HL-60 (cell line): Measurements from ENCODE around the gene RERE.

Source experiments
- DNase-seq, 2 experiments: peaks; one replicate each; pipeline ENCODE4 v3.0.0-alpha.2; 2010 to 2020; ENCODE audit warnings: low read depth in 1 of 2, low spot score in 1 of 2
- H3K27ac ChIP-seq: fragments of 250-450 bp; sonication (Bioruptor Pico); replicated peaks from 2 replicates; pipeline ENCODE4 v1.5.1; 2020; ENCODE audit warnings: mild to moderate bottlenecking, moderate library complexity
- H3K27me3 ChIP-seq: fragments of 250-450 bp; sonication (Bioruptor Pico); 2 replicates; pipeline ENCODE4 v1.5.1; 2021; ENCODE audit warnings: mild to moderate bottlenecking, moderate library complexity; ENCODE audit not compliant: insufficient read depth, poor library complexity, severe bottlenecking
- H3K4me3 ChIP-seq: replicated peaks from 2 replicates; pipeline ENCODE4 v1.5.1; 2011; ENCODE audit warnings: mild to moderate bottlenecking, control low read depth, low read length; ENCODE audit not compliant: insufficient read depth
- GABPA ChIP-seq: IDR thresholded peaks from 2 replicates; pipeline ENCODE4 v1.6.1; 2012; ENCODE audit warnings: low read depth
- POLR2AphosphoS5 ChIP-seq: IDR thresholded peaks from 2 replicates; pipeline ENCODE4 v1.6.1; 2012; ENCODE audit warnings: low read depth
- SPI1 ChIP-seq: IDR thresholded peaks from 2 replicates; pipeline ENCODE4 v1.6.1; 2012; ENCODE audit warnings: low read depth, mild to moderate bottlenecking, borderline replicate concordance
- TF ChIP-seq, protein P1 (sequence below): IDR thresholded peaks from 2 replicates; pipeline ENCODE4 v1.6.1; 2012; ENCODE audit warnings: low read depth; ENCODE audit not compliant: insufficient replicate concordance
- TF ChIP-seq, protein P2 (sequence below): IDR thresholded peaks from one replicate; pipeline ENCODE4 v1.5.1; 2011; ENCODE audit warnings: low read length, control low read depth, inconsistent platforms; ENCODE audit not compliant: insufficient read depth

RERE gene

DNA sequence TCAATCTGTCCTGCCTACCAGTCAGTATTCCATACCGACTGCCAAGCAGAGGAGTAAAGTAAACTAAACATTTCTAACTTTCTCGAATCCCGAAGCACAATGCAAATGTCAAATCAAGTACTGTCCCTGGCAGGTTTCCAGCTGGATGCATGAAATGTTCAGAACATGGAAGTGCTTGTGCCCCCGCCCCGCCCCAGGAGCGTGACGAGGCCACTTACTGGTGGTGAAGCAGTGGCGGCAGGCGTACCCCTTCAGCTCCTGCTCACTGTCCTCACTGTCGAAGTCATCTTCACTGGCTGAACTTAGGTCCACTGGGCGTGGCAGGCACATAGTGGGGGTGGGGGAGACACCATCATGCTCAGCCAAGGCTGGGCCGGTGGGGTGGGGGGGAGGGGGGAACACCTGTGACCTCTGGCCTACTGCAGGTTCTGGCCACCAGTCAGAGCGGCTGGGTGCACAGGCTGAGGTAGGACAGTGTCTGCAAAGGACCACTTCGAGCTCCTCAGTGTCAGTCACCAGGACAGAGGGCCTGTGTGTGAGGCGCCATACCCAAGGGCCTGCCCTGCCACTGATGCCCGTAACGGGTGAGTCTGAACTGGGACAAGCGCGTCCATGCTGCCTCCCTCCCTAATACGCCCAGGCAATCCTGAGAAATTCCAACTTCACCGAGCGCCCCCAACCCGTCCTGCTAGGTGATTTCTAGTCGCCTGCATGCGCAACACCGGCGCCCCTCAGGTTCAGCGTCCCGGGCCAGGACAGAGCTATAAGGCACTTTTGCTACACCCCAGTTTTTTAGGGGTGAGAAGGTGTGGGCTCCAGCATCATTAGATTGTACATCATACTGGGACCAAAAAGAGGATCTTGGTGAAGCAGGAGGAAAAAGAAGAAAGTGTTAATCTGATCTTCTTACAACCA, 452.7 kb downstream of the RERE start:
- no peaks in the 10 kb centered on the region for H3K27me3 ChIP-seq
- H3K27ac ChIP-seq, result no peak overlapping the region
- no peak for DNase-seq
- no peak overlapping the region for H3K4me3 ChIP-seq
- TF ChIP-seq GABPA (no peak), SPI1 (no peak), POLR2AphosphoS5 (no peak)
- TF ChIP-seq, protein P1, sequence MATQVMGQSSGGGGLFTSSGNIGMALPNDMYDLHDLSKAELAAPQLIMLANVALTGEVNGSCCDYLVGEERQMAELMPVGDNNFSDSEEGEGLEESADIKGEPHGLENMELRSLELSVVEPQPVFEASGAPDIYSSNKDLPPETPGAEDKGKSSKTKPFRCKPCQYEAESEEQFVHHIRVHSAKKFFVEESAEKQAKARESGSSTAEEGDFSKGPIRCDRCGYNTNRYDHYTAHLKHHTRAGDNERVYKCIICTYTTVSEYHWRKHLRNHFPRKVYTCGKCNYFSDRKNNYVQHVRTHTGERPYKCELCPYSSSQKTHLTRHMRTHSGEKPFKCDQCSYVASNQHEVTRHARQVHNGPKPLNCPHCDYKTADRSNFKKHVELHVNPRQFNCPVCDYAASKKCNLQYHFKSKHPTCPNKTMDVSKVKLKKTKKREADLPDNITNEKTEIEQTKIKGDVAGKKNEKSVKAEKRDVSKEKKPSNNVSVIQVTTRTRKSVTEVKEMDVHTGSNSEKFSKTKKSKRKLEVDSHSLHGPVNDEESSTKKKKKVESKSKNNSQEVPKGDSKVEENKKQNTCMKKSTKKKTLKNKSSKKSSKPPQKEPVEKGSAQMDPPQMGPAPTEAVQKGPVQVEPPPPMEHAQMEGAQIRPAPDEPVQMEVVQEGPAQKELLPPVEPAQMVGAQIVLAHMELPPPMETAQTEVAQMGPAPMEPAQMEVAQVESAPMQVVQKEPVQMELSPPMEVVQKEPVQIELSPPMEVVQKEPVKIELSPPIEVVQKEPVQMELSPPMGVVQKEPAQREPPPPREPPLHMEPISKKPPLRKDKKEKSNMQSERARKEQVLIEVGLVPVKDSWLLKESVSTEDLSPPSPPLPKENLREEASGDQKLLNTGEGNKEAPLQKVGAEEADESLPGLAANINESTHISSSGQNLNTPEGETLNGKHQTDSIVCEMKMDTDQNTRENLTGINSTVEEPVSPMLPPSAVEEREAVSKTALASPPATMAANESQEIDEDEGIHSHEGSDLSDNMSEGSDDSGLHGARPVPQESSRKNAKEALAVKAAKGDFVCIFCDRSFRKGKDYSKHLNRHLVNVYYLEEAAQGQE, result no peak
- TF ChIP-seq, protein P2, sequence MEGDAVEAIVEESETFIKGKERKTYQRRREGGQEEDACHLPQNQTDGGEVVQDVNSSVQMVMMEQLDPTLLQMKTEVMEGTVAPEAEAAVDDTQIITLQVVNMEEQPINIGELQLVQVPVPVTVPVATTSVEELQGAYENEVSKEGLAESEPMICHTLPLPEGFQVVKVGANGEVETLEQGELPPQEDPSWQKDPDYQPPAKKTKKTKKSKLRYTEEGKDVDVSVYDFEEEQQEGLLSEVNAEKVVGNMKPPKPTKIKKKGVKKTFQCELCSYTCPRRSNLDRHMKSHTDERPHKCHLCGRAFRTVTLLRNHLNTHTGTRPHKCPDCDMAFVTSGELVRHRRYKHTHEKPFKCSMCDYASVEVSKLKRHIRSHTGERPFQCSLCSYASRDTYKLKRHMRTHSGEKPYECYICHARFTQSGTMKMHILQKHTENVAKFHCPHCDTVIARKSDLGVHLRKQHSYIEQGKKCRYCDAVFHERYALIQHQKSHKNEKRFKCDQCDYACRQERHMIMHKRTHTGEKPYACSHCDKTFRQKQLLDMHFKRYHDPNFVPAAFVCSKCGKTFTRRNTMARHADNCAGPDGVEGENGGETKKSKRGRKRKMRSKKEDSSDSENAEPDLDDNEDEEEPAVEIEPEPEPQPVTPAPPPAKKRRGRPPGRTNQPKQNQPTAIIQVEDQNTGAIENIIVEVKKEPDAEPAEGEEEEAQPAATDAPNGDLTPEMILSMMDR, result no peak

DNA sequence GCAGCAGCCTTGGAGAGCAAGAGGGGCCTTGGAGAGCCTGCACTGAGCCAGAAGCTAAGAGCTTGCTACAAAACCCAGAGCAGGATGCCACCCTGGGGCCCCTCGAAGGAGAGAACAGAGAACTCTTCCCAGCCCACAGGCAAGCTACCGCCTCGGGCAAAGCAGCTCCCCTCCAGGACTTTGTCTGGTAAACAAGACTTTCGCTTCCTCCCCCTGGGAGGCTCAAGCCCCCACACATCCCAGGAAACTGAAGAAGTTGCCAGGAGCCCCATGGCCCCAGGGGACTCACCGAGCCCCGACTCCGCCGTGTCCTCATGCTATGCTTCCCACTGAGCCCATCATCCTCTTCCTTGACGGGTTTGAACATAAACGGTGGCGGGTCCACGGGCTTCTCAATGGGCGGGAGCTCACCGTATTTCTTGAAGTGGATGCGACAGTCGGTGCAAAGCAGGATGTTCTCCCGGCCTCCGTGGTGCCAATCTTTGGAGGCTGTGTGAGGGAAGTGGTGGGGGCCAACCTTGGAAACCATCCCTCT, 453.6 kb downstream of the RERE start:
- TF ChIP-seq, protein P2, result no peak
- TF ChIP-seq, protein P1, result no peak
- TF ChIP-seq POLR2AphosphoS5, result no peak
- no peak for TF ChIP-seq SPI1
- TF ChIP-seq GABPA, result no peak
- no peak overlapping the region for H3K27ac ChIP-seq
- H3K4me3 ChIP-seq, result no peak overlapping the region
- H3K27me3 ChIP-seq, result no peaks in the 10 kb centered on the region
- no peak for DNase-seq

DNA sequence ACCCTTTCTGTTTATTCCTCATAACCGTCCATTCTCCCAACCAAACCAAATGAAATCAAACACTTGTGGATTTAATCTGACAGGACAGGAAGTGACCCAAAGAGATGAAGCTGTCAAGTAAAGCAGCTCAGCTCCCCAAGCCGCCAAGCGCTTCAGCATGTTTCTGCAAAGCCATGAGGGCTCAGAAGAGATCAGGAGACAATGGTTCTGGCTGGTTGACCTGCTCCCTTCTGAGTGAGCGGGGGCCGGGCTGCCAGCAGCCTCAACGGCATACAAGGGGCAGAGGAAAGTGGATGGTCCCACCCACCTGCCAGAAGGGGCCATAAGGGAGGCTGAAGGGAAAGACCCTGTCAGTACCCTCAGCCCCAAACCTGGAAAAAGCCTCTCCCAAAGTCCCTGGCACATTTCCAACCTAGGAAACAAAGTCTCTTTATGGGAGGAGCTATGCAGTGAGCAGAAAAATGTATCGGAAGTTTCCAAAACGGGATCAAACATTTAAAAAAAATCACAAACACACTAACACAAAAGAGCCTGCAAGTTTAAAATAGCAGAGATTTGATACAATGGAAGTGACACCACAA, 454.2 kb downstream of the RERE start:
- H3K27me3 ChIP-seq, result no peaks in the 10 kb centered on the region
- H3K27ac ChIP-seq, result no peak overlapping the region
- DNase-seq, result no peak
- TF ChIP-seq, protein P2, result no peak
- TF ChIP-seq GABPA (no peak), POLR2AphosphoS5 (no peak), SPI1 (no peak)
- TF ChIP-seq, protein P1, result no peak
- no peak overlapping the region for H3K4me3 ChIP-seq
